IPS-18c (cell line): Measurements from ENCODE around the gene FBLIM1.

Experiments
- H3K4me3 ChIP-seq: 2 replicates; pipeline ENCODE4 v1.7.0; 2013; ENCODE audit warnings: low read depth, mild to moderate bottlenecking, low read length, moderate library complexity; ENCODE audit not compliant: insufficient read depth
- H3K9me3 ChIP-seq: one replicate; pipeline ENCODE4 v1.6.1; 2013; ENCODE audit warnings: mild to moderate bottlenecking, low read length, moderate library complexity; ENCODE audit not compliant: control insufficient read depth, insufficient read depth

FBLIM1 gene

GRCh38 chr1:15738416-15739113 lies 20.0 kb upstream of the FBLIM1 start:
- Histone ChIP-seq H3K4me3 (no peak overlapping the region), H3K9me3 (peaks cover 2% of the 10 kb centered on the region)

DNA sequence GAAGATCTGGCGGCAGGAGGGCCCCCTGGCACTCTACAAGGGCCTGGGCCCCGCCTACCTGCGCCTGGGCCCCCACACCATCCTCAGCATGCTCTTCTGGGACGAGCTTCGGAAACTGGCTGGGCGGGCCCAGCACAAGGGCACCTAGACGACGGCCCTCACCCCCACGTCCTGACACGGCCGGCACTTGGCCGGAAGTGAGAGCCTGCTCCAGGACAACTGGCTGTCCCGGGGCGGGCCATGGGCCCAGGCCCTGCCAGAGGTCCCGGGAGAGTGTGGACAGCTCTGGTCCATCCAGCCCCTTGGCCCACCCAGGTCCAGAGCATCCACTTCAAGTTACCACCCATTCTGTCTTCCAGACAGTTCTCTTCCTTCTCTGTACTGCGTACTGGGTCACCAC lies 19.3 kb upstream of the FBLIM1 start:
- Histone ChIP-seq H3K4me3 (no peak overlapping the region), H3K9me3 (peaks cover 2% of the 10 kb centered on the region)

DNA sequence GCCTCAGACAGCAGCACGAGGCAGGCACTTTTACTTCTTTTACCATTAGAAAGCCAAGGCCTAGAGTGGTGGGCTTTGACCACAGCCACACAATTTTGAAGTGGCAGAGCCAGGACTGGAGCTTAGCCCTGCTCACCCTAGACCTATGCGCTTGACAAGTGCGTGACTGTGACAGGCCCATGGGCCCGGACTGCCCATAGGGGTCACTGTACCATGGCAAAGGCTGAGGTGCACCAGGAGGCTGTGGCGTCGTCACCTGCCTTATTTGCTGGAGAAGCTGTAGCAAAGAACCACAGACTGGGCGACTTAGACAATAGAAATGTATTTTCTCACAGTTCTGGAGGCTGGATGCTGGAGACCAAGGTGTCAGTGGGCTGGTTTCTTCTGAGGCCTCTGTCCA lies 18.9 kb upstream of the FBLIM1 start:
- Histone ChIP-seq H3K4me3 (no peak overlapping the region), H3K9me3 (peaks cover 2% of the 10 kb centered on the region)

DNA sequence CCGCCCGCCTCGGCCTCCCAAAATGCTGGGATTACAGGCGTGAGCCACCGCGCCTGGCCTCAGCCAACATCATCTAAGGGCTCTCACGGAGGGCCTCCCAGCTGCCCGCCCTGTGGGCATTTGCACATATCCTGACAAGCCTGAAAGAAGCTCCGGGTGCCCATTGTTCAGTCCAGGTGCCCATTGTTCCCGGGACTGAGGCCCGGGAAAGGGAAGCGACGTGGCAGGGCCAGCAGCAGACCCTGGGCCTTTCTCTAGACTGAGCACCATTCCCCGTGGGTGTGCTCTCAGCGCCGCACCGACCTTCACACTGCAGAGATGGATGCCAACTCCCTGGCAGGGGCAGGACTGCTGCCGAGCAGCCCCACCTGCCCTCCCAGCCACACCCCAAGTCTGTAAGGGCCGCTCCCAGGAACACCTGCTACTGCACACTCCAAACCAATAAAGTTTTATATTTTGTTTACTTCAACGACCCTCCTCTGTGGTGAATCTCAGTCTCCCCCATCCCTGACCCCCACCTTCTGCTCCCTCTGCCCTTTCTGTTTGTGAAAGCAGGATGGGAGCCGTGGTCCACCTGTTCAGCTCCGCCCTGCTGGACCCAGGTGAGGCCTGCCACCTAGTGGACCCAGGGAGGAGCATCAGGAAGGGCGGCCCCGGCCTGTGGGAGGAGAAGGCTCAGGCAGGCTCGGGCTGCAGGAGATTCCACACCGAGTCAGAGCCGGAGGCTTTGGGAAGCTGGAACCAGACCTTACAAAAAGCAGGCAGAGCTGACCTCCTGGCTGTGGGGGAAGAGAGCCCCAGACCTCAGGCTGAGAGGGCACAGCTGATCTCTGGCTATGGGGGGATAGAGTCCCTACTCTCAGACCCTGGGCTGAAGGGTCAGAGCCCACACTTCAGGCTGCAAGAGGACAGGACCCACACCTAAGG lies 17.4 kb upstream of the FBLIM1 start:
- H3K4me3 ChIP-seq = no peak overlapping the region
- H3K9me3 ChIP-seq = peaks cover 2% of the 10 kb centered on the region

GRCh38 chr1:15742339-15742801 lies 16.2 kb upstream of the FBLIM1 start, which contains the start of gene TMEM82:
Gene TMEM82, plus strand, starts transcription at chr1:15742499. Its CDS starts 61 bp downstream, at chr1:15742560.
- no peak within 1 kb of the TSS; the same call in 1 of the 2 replicates for H3K4me3 ChIP-seq
- peaks cover 2% of the 10 kb centered on the region for H3K9me3 ChIP-seq

- peaks cover 2% of the 10 kb centered on the region for H3K9me3 ChIP-seq
- H3K4me3 ChIP-seq = no peak overlapping the region
These were observed 14.4 kb upstream of the FBLIM1 start for GRCh38 chr1:15744122-15744679.

DNA sequence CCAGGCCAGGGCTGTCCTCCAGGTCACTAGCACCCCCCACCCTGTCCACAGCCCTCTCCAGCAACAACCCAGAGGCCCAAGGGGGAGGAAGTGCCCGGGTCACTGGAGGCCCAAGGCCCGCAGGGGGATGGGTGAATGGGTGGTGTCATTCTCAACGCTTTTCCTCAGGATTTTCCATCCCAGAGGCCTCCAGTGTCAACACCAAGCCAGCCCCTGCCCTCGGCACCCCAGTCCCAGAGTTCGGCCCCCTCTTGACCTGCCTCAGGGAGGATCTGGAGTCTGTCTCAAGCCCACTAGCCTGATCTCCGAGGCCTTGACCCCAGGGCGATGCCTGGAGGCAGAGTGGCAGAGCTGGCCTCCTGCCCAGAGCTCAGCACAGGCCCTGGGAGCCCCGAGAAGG lies 11.2 kb upstream of the FBLIM1 start:
- H3K4me3 ChIP-seq = no peak overlapping the region

GRCh38 chr1:15748264-15748663 lies 10.3 kb upstream of the FBLIM1 start:
- Histone ChIP-seq H3K4me3 (no peak overlapping the region), H3K9me3 (peaks cover 2% of the 10 kb centered on the region)

More for the DNA sequence above, 11.2 kb upstream of the FBLIM1 start:
- H3K9me3 ChIP-seq = peaks cover 2% of the 10 kb centered on the region

GRCh38 chr1:15748690-15749398 lies 9.8 kb upstream of the FBLIM1 start:
- H3K4me3 ChIP-seq = no peak overlapping the region
- no peaks in the 10 kb centered on the region for H3K9me3 ChIP-seq

DNA sequence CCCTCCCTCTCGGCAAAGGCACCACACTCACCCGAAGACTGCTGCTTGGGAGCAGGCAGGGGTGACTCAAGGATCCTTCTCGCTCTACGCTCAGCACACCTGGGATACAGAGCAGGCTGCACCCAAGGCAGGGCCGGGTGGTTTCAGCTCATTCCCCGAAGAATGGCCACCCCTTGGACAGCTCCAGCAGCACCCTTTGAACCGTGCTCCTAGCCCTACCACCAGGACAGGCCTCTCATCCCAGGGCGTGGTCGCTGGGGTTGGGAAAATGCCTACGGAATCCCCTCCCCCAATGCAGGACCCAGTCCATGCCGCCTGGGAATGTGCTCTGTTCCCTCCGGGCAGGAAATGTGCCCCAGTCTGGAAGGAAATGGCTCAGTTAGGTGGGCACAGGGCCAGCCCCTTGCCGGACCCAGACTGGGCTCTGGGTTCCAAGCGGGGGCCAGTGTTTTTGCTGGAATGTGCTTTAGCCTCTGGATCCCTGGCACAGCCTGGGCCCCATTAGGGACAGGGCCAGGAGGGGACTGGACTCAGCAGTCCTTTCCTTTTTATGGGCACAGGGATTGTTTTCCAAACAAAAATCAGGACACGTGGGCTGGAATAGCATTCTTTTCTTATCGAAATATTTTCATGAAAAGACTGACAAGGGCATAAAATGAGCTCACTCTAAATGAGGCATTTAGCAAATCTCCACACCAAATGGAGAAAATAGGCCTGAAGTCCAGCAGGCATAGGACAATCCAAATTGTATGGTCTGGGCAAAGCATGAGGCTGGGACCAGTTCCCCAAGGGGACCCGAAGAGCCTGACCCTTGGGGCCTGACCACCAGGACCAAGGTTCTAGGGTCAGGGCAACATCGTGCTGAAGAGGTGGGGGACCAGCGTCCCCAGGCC lies 8.9 kb upstream of the FBLIM1 start:
- H3K4me3 ChIP-seq = no peak overlapping the region

DNA sequence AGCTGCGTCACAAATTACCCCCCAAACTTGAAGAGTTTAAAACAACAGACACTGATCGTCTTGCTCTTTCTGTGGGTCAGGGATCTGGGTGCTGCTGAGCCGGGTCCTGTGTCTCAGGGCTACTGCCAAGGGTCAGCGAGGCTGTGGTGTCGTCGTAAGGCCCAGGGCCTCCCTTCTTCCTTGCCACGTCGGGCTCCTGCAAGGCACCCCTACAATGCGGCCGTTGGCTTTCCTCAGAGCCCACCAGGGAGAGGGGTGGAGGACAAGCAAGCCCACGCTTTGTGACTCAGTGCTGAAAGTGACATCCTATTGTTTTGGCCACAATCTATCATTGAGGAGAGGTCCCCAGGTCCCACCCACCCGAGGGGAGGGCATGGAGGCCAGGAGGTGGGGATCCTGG lies 7.7 kb upstream of the FBLIM1 start:
- no peak overlapping the region for H3K4me3 ChIP-seq
- no peaks in the 10 kb centered on the region for H3K9me3 ChIP-seq

More for the DNA sequence above, 8.9 kb upstream of the FBLIM1 start:
- no peaks in the 10 kb centered on the region for H3K9me3 ChIP-seq

GRCh38 chr1:15751717-15752116 lies 6.9 kb upstream of the FBLIM1 start:
- no peaks in the 10 kb centered on the region for H3K9me3 ChIP-seq
- H3K4me3 ChIP-seq = no peak overlapping the region

GRCh38 chr1:15753776-15754175 lies 4.8 kb upstream of the FBLIM1 start:
- Histone ChIP-seq H3K4me3 (no peak overlapping the region), H3K9me3 (no peaks in the 10 kb centered on the region)

DNA sequence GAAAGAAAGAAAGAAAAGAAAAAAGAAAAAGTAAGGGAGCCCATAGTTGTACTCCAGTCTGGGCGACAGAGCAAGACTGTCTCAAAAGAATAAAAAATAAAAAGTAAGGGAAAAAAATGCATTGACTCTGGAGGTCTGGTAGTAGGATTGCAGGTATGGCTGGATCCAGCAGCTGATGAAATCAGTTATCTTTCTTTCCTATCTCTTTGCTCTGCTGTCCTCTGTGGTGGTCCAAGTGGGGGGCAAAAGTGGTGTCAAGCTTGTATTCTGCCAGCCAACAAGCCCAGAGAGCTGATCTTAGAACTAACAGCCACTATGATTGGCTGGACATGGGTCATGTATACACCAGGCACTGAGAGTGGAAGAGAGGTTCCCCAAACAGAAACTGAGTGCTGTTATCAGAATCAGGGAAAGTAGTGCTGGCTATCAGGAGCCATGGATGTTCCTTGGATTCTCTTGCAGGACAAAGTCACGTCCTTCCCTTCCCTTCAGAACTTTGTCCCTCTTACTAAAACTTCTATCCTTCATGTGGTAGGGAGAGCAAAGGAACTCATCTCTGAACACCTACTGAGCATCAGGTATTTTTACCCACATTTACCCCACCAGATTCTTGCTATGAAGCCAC lies 3.5 kb upstream of the FBLIM1 start:
- H3K9me3 ChIP-seq = no peaks in the 10 kb centered on the region
- H3K4me3 ChIP-seq = no peak overlapping the region

DNA sequence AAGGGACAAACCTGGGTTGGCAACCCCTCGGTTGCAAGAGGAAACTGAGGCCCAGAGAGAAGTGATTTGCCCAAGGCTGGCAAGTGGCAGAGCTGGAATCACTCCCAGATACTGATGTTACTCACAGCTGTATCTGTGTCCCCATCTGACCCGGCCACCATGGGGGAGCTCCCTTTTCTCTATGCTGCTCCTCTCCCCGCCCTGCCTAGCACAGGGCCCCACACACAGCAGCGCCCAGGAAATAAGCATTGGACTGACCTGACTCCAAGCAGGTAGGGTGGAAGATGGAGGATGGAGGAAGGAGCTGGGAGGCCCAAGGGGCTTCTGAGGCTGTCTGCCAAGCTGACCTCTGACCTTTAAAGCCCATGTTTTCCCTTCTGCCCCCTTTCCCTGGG lies 3.0 kb upstream of the FBLIM1 start:
- H3K9me3 ChIP-seq = no peaks in the 10 kb centered on the region
- H3K4me3 ChIP-seq = no peak overlapping the region; the same call in 1 of the 2 replicates
